ENCODE data around the gene KLHL29. TPM values are rescaled to one million over a fixed set of nuclear protein-coding genes. Genes with fewer than 3 reads are reported as not detected.

The KLHL29 gene
- total RNA-seq, 1 experiment from 2014 or later, result 2.4 TPM

GRCh38 chr2:23567161-23567756 lies 182.3 kb downstream of the KLHL29 start:
- H3K36me3 Mint-ChIP-seq (ENCODE audit: insufficient read depth in 1 of 3, low read depth in 3 of 3), result no peaks in the 10 kb centered on the region
- Histone ChIP-seq H2BK120ac (ENCODE audit: low read depth, low read length, poor library complexity, severe bottlenecking) (no peak overlapping the region), H3K79me2 (ENCODE audit: insufficient read depth, low read length) (no peaks in the 10 kb centered on the region; the same call in 1 of the 2 replicates), H2BK15ac (ENCODE audit: low read depth, low read length) (no peak overlapping the region), H2BK5ac (ENCODE audit: insufficient read length, low read length) (no peak overlapping the region), H3K27me3 (ENCODE audit: insufficient read depth, low read length) (no peaks in the 10 kb centered on the region), H2AK5ac (ENCODE audit: insufficient read length, low read length) (no peak overlapping the region), H4K5ac (ENCODE audit: insufficient read length, low read depth, low read length) (no peak overlapping the region), H3K4ac (ENCODE audit: low read depth, low read length) (no peak overlapping the region), H3K4me2 (ENCODE audit: insufficient read depth, insufficient read length, low read length) (no peak overlapping the region), H3K9ac (ENCODE audit: extremely low read depth, insufficient read length, low read length) (no peak overlapping the region), H3K4me1 (ENCODE audit: insufficient read depth, low read length) (peaks cover 9% of the 10 kb centered on the region; the same call in 1 of the 2 replicates), H3K14ac (ENCODE audit: insufficient read depth, low read length) (no peak overlapping the region), H2AFZ (ENCODE audit: low read length) (no peak overlapping the region), H3K23ac (ENCODE audit: insufficient read length, low read depth, low read length) (no peak overlapping the region), H3K27ac (ENCODE audit: insufficient read length, low read depth, low read length) (no peak overlapping the region), H3K79me1 (ENCODE audit: insufficient read depth, low read depth, low read length, poor library complexity, severe bottlenecking) (no peaks in the 10 kb centered on the region), H3K18ac (ENCODE audit: insufficient read length, low read depth, low read length) (no peak overlapping the region), H3K23me2 (ENCODE audit: insufficient read length, low read depth, low read length, poor library complexity, severe bottlenecking) (no peaks in the 10 kb centered on the region), H4K8ac (replicated peaks; ENCODE audit: insufficient read length, low read depth, low read length) (no peak overlapping the region), H3K9me3 (ENCODE audit: control insufficient read depth, low read depth, low read length) (no peaks in the 10 kb centered on the region), H4K20me1 (ENCODE audit: control insufficient read depth, insufficient read depth, insufficient read length) (no peaks in the 10 kb centered on the region), H2BK12ac (ENCODE audit: insufficient read length, low read depth, low read length) (no peak overlapping the region), H2BK20ac (ENCODE audit: low read depth, low read length, poor library complexity, severe bottlenecking) (no peak overlapping the region), H4K91ac (ENCODE audit: insufficient read length, low read depth, low read length) (no peak overlapping the region), H3K56ac (ENCODE audit: insufficient read length, low read depth, low read length) (no peak overlapping the region), H3T11ph (ENCODE audit: low read length) (no peak overlapping the region)
- peaks cover 23 to 35% of the 10 kb centered on the region in 2 experiments for H3K4me1 Mint-ChIP-seq
- no CpG with 5 or more reads among the region's 15 CpGs for WGBS (ENCODE audit: extremely low coverage, insufficient read length, low lambda C conversion rate)
- H3K27ac Mint-ChIP-seq, result 0 out of 7 replicates have a peak overlapping the region, but pooled peaks of 1 of the 3 experiments have one; percentile 16
- no peak overlapping the region for H3K4me3 Mint-ChIP-seq
- peaks cover 1% of the 10 kb centered on the region; the same call in 1 of the 2 replicates for H3K27me3 Mint-ChIP-seq (ENCODE audit: low read depth)
- TF ChIP-seq CTCF (conservative IDR thresholded peaks at IDR 0.05), result no peak
- no peak for DNase-seq
- no peaks in the 10 kb centered on the region for H3K9me3 Mint-ChIP-seq
